ENCODE results near the gene PELI2. TPM values are rescaled to one million over a fixed set of nuclear protein-coding genes. Genes with fewer than 3 reads are reported as not detected.

PELI2 gene
- total RNA-seq, 1 experiment from 2014 or later, result 23.5 TPM

- TF ChIP-seq, protein P1, sequence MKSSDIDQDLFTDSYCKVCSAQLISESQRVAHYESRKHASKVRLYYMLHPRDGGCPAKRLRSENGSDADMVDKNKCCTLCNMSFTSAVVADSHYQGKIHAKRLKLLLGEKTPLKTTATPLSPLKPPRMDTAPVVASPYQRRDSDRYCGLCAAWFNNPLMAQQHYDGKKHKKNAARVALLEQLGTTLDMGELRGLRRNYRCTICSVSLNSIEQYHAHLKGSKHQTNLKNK (CRISPR knock-in tag; IDR thresholded peaks at IDR 0.05), result no peak
Observed at GRCh38 chr14:56177036-56177435, 58.8 kb downstream of the PELI2 start (continued).

DNA sequence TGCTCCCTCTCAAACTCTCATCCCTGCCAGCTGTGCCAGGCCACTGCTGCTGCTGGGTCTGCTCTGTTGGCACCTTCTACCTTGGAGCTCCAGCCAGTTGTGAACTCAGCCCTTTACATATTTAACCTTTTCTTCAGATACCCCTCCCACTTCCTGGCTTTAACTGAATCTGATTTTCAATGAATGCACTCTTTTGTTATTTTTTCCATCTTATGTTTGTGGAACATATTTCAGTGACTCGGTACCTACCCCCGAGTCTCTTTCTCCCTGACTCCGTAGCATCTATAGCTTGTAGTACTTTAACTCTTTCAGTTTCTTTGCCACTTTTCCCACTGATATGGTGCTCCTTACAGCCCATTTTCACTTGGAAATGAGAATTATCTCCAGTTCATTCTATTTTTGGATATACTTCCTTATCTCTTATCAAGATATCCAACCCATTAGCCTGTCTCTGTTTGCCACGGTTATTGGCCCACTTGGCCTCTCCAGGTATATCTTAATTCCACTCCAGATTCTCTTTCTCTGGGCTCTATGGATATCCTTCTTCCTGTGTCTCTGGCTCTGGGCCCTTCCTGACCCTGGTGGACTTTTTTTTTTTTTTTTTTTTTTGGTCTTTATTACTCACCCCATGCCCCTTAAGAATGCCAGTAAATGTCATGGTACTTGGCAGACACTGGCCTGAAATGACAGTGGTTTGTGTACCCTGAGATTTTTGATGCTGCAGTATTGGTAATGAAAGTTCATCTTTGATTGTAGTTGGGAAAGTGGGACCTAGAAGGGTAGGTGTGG, 62.7 kb downstream of the PELI2 start:
- Mint-ChIP-seq H3K4me3 (no peak overlapping the region), H3K9me3 (no peaks in the 10 kb centered on the region), H3K36me3 (peaks cover 3% of the 10 kb centered on the region; the same call in 1 of the 2 replicates), H3K27ac (0 out of 2 replicates have a peak overlapping the region, but pooled peaks have one; percentile 16), H3K4me1 (peaks cover 16% of the 10 kb centered on the region), H3K27me3 (ENCODE audit: low read depth) (no peaks in the 10 kb centered on the region)
- DNase-seq (ENCODE audit: low spot score), result no peak
- CTCF ChIA-PET, result interaction anchor here (1.2 kb wide), 1 partner anchor 48 kb away, joined by 3 read pairs; no protein-coding TSS in a partner anchor
- ATAC-seq, result no peak
- POLR2A ChIA-PET, result no interaction called here
- no peak for TF ChIP-seq ZBTB21 (CRISPR knock-in tag; IDR thresholded peaks at IDR 0.05; ENCODE audit: borderline replicate concordance)
- TF ChIP-seq, protein P2, sequence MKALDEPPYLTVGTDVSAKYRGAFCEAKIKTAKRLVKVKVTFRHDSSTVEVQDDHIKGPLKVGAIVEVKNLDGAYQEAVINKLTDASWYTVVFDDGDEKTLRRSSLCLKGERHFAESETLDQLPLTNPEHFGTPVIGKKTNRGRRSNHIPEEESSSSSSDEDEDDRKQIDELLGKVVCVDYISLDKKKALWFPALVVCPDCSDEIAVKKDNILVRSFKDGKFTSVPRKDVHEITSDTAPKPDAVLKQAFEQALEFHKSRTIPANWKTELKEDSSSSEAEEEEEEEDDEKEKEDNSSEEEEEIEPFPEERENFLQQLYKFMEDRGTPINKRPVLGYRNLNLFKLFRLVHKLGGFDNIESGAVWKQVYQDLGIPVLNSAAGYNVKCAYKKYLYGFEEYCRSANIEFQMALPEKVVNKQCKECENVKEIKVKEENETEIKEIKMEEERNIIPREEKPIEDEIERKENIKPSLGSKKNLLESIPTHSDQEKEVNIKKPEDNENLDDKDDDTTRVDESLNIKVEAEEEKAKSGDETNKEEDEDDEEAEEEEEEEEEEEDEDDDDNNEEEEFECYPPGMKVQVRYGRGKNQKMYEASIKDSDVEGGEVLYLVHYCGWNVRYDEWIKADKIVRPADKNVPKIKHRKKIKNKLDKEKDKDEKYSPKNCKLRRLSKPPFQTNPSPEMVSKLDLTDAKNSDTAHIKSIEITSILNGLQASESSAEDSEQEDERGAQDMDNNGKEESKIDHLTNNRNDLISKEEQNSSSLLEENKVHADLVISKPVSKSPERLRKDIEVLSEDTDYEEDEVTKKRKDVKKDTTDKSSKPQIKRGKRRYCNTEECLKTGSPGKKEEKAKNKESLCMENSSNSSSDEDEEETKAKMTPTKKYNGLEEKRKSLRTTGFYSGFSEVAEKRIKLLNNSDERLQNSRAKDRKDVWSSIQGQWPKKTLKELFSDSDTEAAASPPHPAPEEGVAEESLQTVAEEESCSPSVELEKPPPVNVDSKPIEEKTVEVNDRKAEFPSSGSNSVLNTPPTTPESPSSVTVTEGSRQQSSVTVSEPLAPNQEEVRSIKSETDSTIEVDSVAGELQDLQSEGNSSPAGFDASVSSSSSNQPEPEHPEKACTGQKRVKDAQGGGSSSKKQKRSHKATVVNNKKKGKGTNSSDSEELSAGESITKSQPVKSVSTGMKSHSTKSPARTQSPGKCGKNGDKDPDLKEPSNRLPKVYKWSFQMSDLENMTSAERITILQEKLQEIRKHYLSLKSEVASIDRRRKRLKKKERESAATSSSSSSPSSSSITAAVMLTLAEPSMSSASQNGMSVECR (CRISPR knock-in tag; IDR thresholded peaks at IDR 0.05; ENCODE audit: borderline replicate concordance), result no peak
- TF ChIP-seq, protein P1 (CRISPR knock-in tag; IDR thresholded peaks at IDR 0.05), result no peak
- no peak for TF ChIP-seq ZNF317 (CRISPR knock-in tag; IDR thresholded peaks at IDR 0.05; ENCODE audit: borderline replicate concordance, low read depth)
- no peak for TF ChIP-seq TEAD4 (CRISPR knock-in tag; IDR thresholded peaks at IDR 0.05)
- no peak for TF ChIP-seq PRDM15 (CRISPR knock-in tag; IDR thresholded peaks at IDR 0.05)
- TF ChIP-seq, protein P3, sequence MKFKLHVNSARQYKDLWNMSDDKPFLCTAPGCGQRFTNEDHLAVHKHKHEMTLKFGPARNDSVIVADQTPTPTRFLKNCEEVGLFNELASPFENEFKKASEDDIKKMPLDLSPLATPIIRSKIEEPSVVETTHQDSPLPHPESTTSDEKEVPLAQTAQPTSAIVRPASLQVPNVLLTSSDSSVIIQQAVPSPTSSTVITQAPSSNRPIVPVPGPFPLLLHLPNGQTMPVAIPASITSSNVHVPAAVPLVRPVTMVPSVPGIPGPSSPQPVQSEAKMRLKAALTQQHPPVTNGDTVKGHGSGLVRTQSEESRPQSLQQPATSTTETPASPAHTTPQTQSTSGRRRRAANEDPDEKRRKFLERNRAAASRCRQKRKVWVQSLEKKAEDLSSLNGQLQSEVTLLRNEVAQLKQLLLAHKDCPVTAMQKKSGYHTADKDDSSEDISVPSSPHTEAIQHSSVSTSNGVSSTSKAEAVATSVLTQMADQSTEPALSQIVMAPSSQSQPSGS (CRISPR knock-in tag; IDR thresholded peaks at IDR 0.05; ENCODE audit: borderline replicate concordance, low read depth), result no peak
- TF ChIP-seq, protein P4, sequence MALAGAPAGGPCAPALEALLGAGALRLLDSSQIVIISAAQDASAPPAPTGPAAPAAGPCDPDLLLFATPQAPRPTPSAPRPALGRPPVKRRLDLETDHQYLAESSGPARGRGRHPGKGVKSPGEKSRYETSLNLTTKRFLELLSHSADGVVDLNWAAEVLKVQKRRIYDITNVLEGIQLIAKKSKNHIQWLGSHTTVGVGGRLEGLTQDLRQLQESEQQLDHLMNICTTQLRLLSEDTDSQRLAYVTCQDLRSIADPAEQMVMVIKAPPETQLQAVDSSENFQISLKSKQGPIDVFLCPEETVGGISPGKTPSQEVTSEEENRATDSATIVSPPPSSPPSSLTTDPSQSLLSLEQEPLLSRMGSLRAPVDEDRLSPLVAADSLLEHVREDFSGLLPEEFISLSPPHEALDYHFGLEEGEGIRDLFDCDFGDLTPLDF (CRISPR knock-in tag; IDR thresholded peaks at IDR 0.05), result no peak
- TF ChIP-seq E2F5 (CRISPR knock-in tag; IDR thresholded peaks at IDR 0.05), result no peak
- no peak for TF ChIP-seq SP1 (CRISPR knock-in tag; conservative IDR thresholded peaks at IDR 0.05)
- TF ChIP-seq IRF2 (CRISPR knock-in tag; IDR thresholded peaks at IDR 0.05; ENCODE audit: borderline replicate concordance, low read depth), result no peak
- TF ChIP-seq NFYB (CRISPR knock-in tag; conservative IDR thresholded peaks at IDR 0.05; ENCODE audit: low read depth), result no peak
- TF ChIP-seq SMAD3 (CRISPR knock-in tag; IDR thresholded peaks at IDR 0.05; ENCODE audit: borderline replicate concordance), result no peak
- TF ChIP-seq EMX1 (CRISPR knock-in tag; IDR thresholded peaks at IDR 0.05), result no peak
- no peak for TF ChIP-seq GABPB1 (CRISPR knock-in tag; IDR thresholded peaks at IDR 0.05)
- TF ChIP-seq TP53 (CRISPR knock-in tag; IDR thresholded peaks at IDR 0.05), result no peak
- TF ChIP-seq, protein P5, sequence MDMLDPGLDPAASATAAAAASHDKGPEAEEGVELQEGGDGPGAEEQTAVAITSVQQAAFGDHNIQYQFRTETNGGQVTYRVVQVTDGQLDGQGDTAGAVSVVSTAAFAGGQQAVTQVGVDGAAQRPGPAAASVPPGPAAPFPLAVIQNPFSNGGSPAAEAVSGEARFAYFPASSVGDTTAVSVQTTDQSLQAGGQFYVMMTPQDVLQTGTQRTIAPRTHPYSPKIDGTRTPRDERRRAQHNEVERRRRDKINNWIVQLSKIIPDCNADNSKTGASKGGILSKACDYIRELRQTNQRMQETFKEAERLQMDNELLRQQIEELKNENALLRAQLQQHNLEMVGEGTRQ (CRISPR knock-in tag; IDR thresholded peaks at IDR 0.05), result no peak
- no peak for TF ChIP-seq ZNF671 (CRISPR knock-in tag; IDR thresholded peaks at IDR 0.05)

All from WTC11 (cell line).